Caco-2 (cell line): ENCODE measurements around the gene LDAF1. TPM values are rescaled to one million over a fixed set of nuclear protein-coding genes. Genes with fewer than 3 reads are reported as not detected.

Experiments used
- BruUV-seq: library from RNA; stranded (reverse); fragments of 400-500 nt; replicated peaks from 2 replicates; lab custom pipeline; 2021; lab: Mats Ljungman, UMichigan
- CTCF ChIA-PET: fragments of 300-600 bp; sonication (Branson Sonifier 250); formaldehyde crosslinking; loops from one replicate; lab custom pipeline; 2022; ENCODE audit warnings: antibody characterized with exemption; lab: Charles Lee
- POLR2A ChIA-PET: fragments of 300-600 bp; sonication (Branson Sonifier 250); formaldehyde crosslinking; loops from one replicate; lab custom pipeline; 2022; ENCODE audit warnings: antibody characterized with exemption; lab: Charles Lee
- DNase-seq, 2 experiments: peaks; one replicate each; pipeline versions ENCODE4 v3.0.0 to v3.0.0-alpha.2; 2020 to 2022
- H3K27me3 ChIP-seq: replicated peaks from 2 replicates; pipeline ENCODE4 v1.6.0; 2011; ENCODE audit warnings: low read length; ENCODE audit not compliant: control insufficient read depth, insufficient read depth
- H3K36me3 ChIP-seq: 2 replicates; pipeline ENCODE4 v1.5.1; 2011; ENCODE audit warnings: low read length; ENCODE audit not compliant: control insufficient read depth, insufficient read depth
- H3K4me1 ChIP-seq: fragments of 250-450 bp; sonication (Bioruptor Pico); 2 replicates; pipeline ENCODE4 v1.5.1; 2020; ENCODE audit warnings: mild to moderate bottlenecking
- H3K4me3 ChIP-seq: 2 replicates; pipeline ENCODE4 v1.5.1; 2011; ENCODE audit warnings: low read depth, mild to moderate bottlenecking, control low read depth, low read length
- H3K9me3 ChIP-seq: fragments of 250-450 bp; sonication (Bioruptor Pico); 2 replicates; pipeline ENCODE4 v1.5.1; 2020; ENCODE audit warnings: mild to moderate bottlenecking, moderate library complexity
- H3K27ac Mint-ChIP-seq: one replicate; pipeline ENCODE4 v1.8.0; 2022; ENCODE audit warnings: mixed read lengths; ENCODE audit not compliant: unreplicated experiment
- H3K27me3 Mint-ChIP-seq: one replicate; pipeline ENCODE4 v1.8.0; 2022; ENCODE audit warnings: mixed read lengths; ENCODE audit not compliant: insufficient read depth, unreplicated experiment
- H3K36me3 Mint-ChIP-seq: one replicate; pipeline ENCODE4 v1.8.0; 2022; ENCODE audit warnings: mild to moderate bottlenecking, mixed read lengths; ENCODE audit not compliant: insufficient read depth, unreplicated experiment
- H3K4me1 Mint-ChIP-seq: one replicate; pipeline ENCODE4 v1.8.0; 2022; ENCODE audit warnings: low read depth, mixed read lengths; ENCODE audit not compliant: unreplicated experiment
- H3K4me3 Mint-ChIP-seq: one replicate; pipeline ENCODE4 v1.8.0; 2022; ENCODE audit warnings: mild to moderate bottlenecking, moderate library complexity, mixed read lengths; ENCODE audit not compliant: unreplicated experiment
- H3K9me3 Mint-ChIP-seq: one replicate; pipeline ENCODE4 v1.8.0; 2022; ENCODE audit warnings: mixed read lengths; ENCODE audit not compliant: unreplicated experiment
- intact Hi-C: fragments of 100-400 bp; cut with micrococcal nuclease; formaldehyde crosslinking; loops from one replicate; pipeline ENCODE4 v1.10.0; 2022; ENCODE audit not compliant: unreplicated experiment
- total RNA-seq: library from RNA; stranded (reverse); gene quantifications from 2 replicates; pipeline ENCODE4 v1.2.3, GENCODE V29; 2022
- TF ChIP-seq, protein P1 (sequence below), 2 experiments: fragments of 200-600 bp in 1 of 2; IDR thresholded peaks; 1 replicate in 1 of 2; 2 replicates in 1 of 2; pipeline versions ENCODE4 v1.5.1 to v1.8.0; 2011 to 2022; ENCODE audit warnings: antibody characterized with exemption in 1 of 2, control low read depth in 1 of 2, inconsistent platforms in 1 of 2, low read depth in 1 of 2, low read length in 1 of 2, mild to moderate bottlenecking in 1 of 2, moderate library complexity in 1 of 2; ENCODE audit not compliant: insufficient read depth in 1 of 2, severe bottlenecking in 1 of 2, unreplicated experiment in 1 of 2

The LDAF1 gene
- total RNA-seq, 1 experiment from 2014 or later: 16.7 TPM

DNA sequence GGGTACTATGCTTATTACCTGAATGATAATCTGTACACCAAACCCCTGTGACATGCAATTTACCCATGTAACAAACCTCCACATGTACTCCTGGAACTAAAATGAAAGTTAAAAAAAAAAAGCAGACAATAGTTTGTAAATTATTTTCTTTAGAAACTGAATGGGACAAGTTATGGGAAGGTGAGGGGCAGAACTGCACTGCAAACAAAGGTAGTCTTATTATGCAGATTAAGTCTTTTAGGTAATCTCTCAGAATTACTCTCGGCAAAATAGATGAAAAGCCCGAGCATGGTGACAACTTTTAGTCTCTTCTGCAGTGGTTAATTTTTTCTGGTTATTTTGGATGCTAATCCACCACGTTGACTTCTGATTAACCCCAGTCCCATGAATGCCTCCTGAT lies 25.5 kb downstream of the LDAF1 start:
- Mint-ChIP-seq H3K27ac (no peak overlapping the region), H3K9me3 (no peaks in the 10 kb centered on the region), H3K36me3 (peaks cover 4% of the 10 kb centered on the region), H3K27me3 (no peaks in the 10 kb centered on the region), H3K4me3 (no peak overlapping the region), H3K4me1 (no peaks in the 10 kb centered on the region)
- ChIA-PET POLR2A (no interaction called here), CTCF (no interaction called here)
- Histone ChIP-seq H3K9me3 (no peaks in the 10 kb centered on the region), H3K27me3 (no peaks in the 10 kb centered on the region), H3K36me3 (no peaks in the 10 kb centered on the region; the same call in none of the 2 replicates), H3K4me1 (peaks cover 3% of the 10 kb centered on the region; the same call in 1 of the 2 replicates), H3K4me3 (no peak overlapping the region)
- BruUV-seq: no TSS peak
- TF ChIP-seq, protein P1, sequence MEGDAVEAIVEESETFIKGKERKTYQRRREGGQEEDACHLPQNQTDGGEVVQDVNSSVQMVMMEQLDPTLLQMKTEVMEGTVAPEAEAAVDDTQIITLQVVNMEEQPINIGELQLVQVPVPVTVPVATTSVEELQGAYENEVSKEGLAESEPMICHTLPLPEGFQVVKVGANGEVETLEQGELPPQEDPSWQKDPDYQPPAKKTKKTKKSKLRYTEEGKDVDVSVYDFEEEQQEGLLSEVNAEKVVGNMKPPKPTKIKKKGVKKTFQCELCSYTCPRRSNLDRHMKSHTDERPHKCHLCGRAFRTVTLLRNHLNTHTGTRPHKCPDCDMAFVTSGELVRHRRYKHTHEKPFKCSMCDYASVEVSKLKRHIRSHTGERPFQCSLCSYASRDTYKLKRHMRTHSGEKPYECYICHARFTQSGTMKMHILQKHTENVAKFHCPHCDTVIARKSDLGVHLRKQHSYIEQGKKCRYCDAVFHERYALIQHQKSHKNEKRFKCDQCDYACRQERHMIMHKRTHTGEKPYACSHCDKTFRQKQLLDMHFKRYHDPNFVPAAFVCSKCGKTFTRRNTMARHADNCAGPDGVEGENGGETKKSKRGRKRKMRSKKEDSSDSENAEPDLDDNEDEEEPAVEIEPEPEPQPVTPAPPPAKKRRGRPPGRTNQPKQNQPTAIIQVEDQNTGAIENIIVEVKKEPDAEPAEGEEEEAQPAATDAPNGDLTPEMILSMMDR (IDR thresholded peaks at IDR 0.05; ENCODE audit: insufficient read depth in 1 of 2, low read depth in 1 of 2, low read length in 1 of 2, severe bottlenecking in 1 of 2, unreplicated experiment in 1 of 2): no peak
- intact Hi-C loops: no loop called here
- DNase-seq: no peak

DNA sequence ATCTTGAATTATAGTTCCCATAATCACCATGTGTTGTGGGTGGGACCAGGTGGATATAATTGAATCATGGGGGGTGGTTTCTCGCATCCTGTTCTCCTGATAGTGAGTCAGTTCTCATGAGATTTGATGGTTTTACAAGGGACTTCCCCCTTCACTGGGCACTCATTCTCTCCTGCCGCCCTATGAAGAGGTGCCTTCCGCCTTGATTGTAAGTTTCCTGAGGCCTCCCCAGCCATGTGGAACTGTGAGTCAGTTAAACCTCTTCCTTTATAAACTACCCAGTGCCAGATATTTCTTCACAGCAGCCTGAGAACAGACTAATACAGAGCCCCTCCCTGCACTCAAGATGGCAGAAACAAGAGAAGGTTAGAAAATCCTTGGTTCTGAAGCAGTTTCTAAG lies 26.4 kb downstream of the LDAF1 start:
- Histone ChIP-seq H3K27me3 (no peaks in the 10 kb centered on the region), H3K4me3 (no peak overlapping the region), H3K36me3 (no peaks in the 10 kb centered on the region; the same call in 1 of the 2 replicates), H3K9me3 (no peaks in the 10 kb centered on the region), H3K4me1 (peaks cover 3% of the 10 kb centered on the region; the same call in 1 of the 2 replicates)
- TF ChIP-seq, protein P1 (IDR thresholded peaks at IDR 0.05; ENCODE audit: insufficient read depth in 1 of 2, low read depth in 1 of 2, low read length in 1 of 2, severe bottlenecking in 1 of 2, unreplicated experiment in 1 of 2): no peak
- DNase-seq: no peak
- Mint-ChIP-seq H3K4me1 (no peaks in the 10 kb centered on the region), H3K27ac (no peak overlapping the region), H3K4me3 (no peak overlapping the region), H3K27me3 (no peaks in the 10 kb centered on the region), H3K9me3 (no peaks in the 10 kb centered on the region), H3K36me3 (peaks cover 4% of the 10 kb centered on the region)
- CTCF ChIA-PET: no interaction called here
- intact Hi-C loops: no loop called here
- BruUV-seq: no TSS peak
- POLR2A ChIA-PET: no interaction called here

DNA sequence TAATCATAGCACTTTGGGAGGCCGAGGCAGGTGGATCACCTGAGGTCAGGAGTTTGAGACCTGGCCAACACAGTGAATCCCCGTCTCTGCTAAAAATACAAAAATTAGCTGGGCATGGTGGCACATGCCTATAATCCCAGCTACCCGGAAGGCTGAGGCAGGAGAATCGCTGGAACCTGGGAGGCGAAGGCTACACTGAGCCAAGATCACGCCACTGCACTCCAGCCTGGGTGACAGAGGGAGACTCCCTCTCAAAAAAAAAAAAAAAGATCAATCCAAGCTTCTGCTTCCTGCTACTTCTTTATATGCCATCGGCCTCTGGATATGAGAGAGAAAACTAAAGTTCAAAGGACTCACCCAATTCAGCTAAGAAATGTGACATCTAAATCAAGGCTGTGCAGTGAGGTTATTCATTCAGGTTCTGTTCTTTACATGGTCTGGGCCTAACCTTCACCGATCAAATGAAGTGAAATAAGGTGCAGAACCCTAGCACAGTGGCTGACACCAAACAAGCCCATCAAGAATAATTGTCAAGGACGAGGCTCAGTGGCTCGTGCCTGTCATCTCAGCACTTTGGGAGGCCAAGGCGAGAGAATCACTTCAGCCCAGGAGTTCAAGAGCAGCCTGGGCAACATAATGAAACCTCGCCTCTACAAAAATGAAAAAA lies 27.3 kb downstream of the LDAF1 start:
- TF ChIP-seq, protein P1 (IDR thresholded peaks at IDR 0.05; ENCODE audit: insufficient read depth in 1 of 2, low read depth in 1 of 2, low read length in 1 of 2, severe bottlenecking in 1 of 2, unreplicated experiment in 1 of 2): no peak
- no peak overlapping the region for H3K27ac Mint-ChIP-seq
- no TSS peak for BruUV-seq
- CTCF ChIA-PET: interaction anchor here (0.7 to 1.7 kb wide), 2 partner anchors 115 to 774 kb away, joined by 3 to 9 read pairs; no protein-coding TSS in a partner anchor
- no peak for DNase-seq
- H3K27me3 Mint-ChIP-seq: no peaks in the 10 kb centered on the region
- H3K4me3 Mint-ChIP-seq: no peak overlapping the region
- no peak overlapping the region for H3K4me3 ChIP-seq
- H3K4me1 ChIP-seq: peaks cover 3% of the 10 kb centered on the region; the same call in 1 of the 2 replicates
- intact Hi-C loops: no loop called here
- no peaks in the 10 kb centered on the region for H3K27me3 ChIP-seq
- peaks cover 4% of the 10 kb centered on the region for H3K36me3 Mint-ChIP-seq
- H3K9me3 Mint-ChIP-seq: no peaks in the 10 kb centered on the region
- H3K9me3 ChIP-seq: no peaks in the 10 kb centered on the region
- POLR2A ChIA-PET: no interaction called here
- no peaks in the 10 kb centered on the region; the same call in 1 of the 2 replicates for H3K36me3 ChIP-seq
- no peaks in the 10 kb centered on the region for H3K4me1 Mint-ChIP-seq
